Anterior cingulate cortex (tissue), 58 donors: ENCODE results near the gene ARHGAP5.

Experiments
- DNase-seq, 58 donors: peaks; one replicate each; lab custom pipeline; 2025; lab: John Stamatoyannopoulos, UW

Gene ARHGAP5

GRCh38 chr14:32077081-32078022 lies at the start of gene ARHGAP5:
TSS of gene ARHGAP5 (plus strand) at chr14:32077304. CDS start at chr14:32090670, 13,366 bp downstream.
- peak in 34 of 58 donors; percentile 25 to 95 (median 68) for DNase-seq

- DNase-seq = no peak
Observed at GRCh38 chr14:32028599-32028998, 48.5 kb upstream of the ARHGAP5 start.

GRCh38 chr14:32033543-32033942 lies 43.6 kb upstream of the ARHGAP5 start:
- peak in 2 of 58 donors; percentile 1 to 6 for DNase-seq

GRCh38 chr14:32038876-32039275 lies 38.2 kb upstream of the ARHGAP5 start:
- no peak for DNase-seq

GRCh38 chr14:32039401-32040030 lies 37.6 kb upstream of the ARHGAP5 start:
- DNase-seq = no peak

- DNase-seq = peak in 7 of 58 donors; percentile 1 to 29 (median 2)
Observed at GRCh38 chr14:32043624-32044023, 33.5 kb upstream of the ARHGAP5 start.

GRCh38 chr14:32044454-32044853 lies 32.6 kb upstream of the ARHGAP5 start:
- DNase-seq = no peak

GRCh38 chr14:32047791-32048190 lies 29.3 kb upstream of the ARHGAP5 start:
- no peak for DNase-seq

GRCh38 chr14:32049361-32050088 lies 27.6 kb upstream of the ARHGAP5 start:
- no peak for DNase-seq

- DNase-seq = no peak
Observed at GRCh38 chr14:32050878-32051277, 26.2 kb upstream of the ARHGAP5 start.

GRCh38 chr14:32054536-32054935 lies 22.6 kb upstream of the ARHGAP5 start:
- DNase-seq = no peak

GRCh38 chr14:32055175-32055574 lies 21.9 kb upstream of the ARHGAP5 start:
- DNase-seq = no peak

- no peak for DNase-seq
Observed at GRCh38 chr14:32059702-32060101, 17.4 kb upstream of the ARHGAP5 start.

- no peak for DNase-seq
Observed at GRCh38 chr14:32064931-32065330, 12.2 kb upstream of the ARHGAP5 start.

GRCh38 chr14:32068708-32069107 lies 8.4 kb upstream of the ARHGAP5 start:
- DNase-seq = no peak

- DNase-seq = no peak
Observed at GRCh38 chr14:32070282-32070681, 6.8 kb upstream of the ARHGAP5 start.

GRCh38 chr14:32072676-32073075 lies 4.4 kb upstream of the ARHGAP5 start:
- no peak for DNase-seq

GRCh38 chr14:32073537-32074189 lies 3.4 kb upstream of the ARHGAP5 start:
- peak in 21 of 58 donors; percentile 0 to 77 (median 11) for DNase-seq

- DNase-seq = no peak
Observed at GRCh38 chr14:32074887-32075572, 2.1 kb upstream of the ARHGAP5 start.
